GM18526 (cell line): Measurements from ENCODE around the gene ENTPD5.

Experiments used
- POLR2A ChIP-seq: IDR thresholded peaks from 3 replicates; pipeline ENCODE4 v1.6.1; 2011; ENCODE audit not compliant: insufficient read length; ENCODE audit errors: extremely low read depth

The ENTPD5 gene

DNA sequence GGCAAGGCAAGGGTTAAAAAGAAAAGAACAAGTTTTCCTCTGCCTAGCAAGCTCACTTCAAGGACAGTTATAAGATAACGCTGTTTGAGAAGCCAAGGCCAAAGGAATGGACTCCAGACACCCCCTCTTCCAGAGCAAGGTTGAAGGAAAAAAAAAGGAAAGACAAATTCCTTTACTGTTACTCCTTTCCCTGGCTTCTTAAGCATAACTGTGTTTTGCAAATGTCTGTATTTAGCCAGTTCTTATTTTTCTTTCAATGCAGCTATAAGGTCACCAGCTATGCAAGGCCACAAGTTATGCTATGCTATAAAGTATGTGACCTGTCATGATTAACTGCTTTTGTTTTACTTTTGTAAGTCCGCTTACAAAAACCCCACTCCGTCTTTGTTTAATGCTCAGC, 105.8 kb downstream of the ENTPD5 start:
- TF ChIP-seq POLR2A, result no peak

DNA sequence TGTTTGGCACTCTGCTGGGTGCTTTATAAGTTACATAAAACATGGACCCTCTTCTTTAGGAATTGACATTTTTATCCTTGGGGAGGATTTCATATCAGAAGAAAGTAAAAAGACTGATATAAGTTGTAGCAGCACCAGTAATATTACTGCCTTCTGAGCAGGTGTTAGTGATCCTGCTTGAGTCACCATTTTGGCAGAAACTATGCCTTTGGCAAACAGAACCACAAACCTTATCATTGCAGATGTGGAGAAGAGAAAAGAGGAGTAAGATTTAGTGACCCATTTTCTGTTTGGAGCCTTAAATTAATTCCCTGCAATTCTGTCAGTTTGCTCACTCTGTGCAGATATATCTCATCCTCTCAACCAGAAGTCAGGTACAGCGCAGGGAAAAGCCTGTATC, 109.4 kb downstream of the ENTPD5 start:
- TF ChIP-seq POLR2A, result no peak
